ENCODE data around the gene RELB. TPM values are rescaled to one million over a fixed set of nuclear protein-coding genes. Genes with fewer than 3 reads are reported as not detected.
A peak's percentile ranks its signal among the peaks of the same experiment; 100 is the strongest.

The RELB gene
- total RNA-seq, 1 donor from 2014 or later = 28.3 TPM

- no peak for TF ChIP-seq CTCF (conservative IDR thresholded peaks at IDR 0.05; ENCODE audit: low read depth, low read length)
- no peak overlapping the region for H3K4me3 ChIP-seq (ENCODE audit: low read depth, low read length)
- DNase-seq (ENCODE audit: low read depth) = no peak
Measured at GRCh38 chr19:45009625-45010255, 8.5 kb downstream of the RELB start.

GRCh38 chr19:45010306-45010705 lies 9.0 kb downstream of the RELB start:
- TF ChIP-seq CTCF (conservative IDR thresholded peaks at IDR 0.05; ENCODE audit: low read depth, low read length) = no peak
- DNase-seq (ENCODE audit: low read depth) = no peak
- H3K4me3 ChIP-seq (ENCODE audit: low read depth, low read length) = no peak overlapping the region

GRCh38 chr19:45011959-45012358 lies 10.7 kb downstream of the RELB start:
- TF ChIP-seq CTCF (conservative IDR thresholded peaks at IDR 0.05; ENCODE audit: low read depth, low read length) = no peak
- H3K4me3 ChIP-seq (ENCODE audit: low read depth, low read length) = no peak overlapping the region
- no peak for DNase-seq (ENCODE audit: low read depth)

DNA sequence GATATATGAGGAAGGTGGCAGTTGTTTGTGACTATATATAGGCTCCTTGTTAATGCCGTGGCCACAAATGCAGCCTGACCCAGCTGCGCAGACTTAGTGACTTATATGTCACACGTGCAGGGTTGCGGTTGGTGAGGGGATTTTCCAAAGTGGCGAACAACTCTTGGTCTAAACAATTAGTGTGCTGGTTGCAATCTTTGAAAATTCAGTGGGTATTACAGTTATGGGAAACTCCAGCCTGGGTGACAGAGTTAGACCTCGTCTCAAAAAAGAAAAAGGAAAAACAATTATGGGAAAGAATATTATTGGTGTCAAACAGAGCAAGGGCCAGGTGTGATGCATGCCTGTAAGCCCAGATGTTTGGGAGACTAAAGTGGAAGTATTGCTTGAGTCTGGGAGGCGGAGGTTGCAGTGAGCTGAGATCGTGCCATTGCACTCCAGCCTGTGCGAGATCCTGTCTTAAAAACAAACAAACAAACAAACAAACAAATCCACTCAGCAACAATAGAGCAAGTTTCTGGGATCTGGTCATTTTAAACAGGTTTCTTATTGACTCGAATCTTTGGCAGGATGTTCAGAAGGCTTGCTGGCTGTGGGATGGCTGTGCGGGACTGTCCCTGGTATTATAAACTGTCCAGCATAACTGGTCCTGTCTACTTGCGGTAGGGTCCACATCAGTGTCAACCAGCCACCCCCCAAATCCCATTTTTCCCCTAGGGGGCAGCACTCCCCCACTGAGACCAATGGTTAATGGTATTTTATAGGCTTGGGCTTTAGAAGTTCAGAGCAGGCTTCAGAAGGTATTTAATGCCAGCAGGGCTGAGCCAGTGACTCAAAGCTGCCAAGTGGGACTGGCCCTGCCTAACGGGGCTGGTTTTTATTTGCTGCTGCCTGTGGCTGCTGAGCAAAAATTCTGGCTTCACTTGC lies 15.4 kb downstream of the RELB start:
- DNase-seq (ENCODE audit: low read depth) = no peak
- TF ChIP-seq CTCF (conservative IDR thresholded peaks at IDR 0.05; ENCODE audit: low read depth, low read length) = peak; percentile 80
- no peak overlapping the region for H3K4me3 ChIP-seq (ENCODE audit: low read depth, low read length)

GRCh38 chr19:45019187-45019586 lies 17.9 kb downstream of the RELB start:
- no peak for TF ChIP-seq CTCF (conservative IDR thresholded peaks at IDR 0.05; ENCODE audit: low read depth, low read length)
- no peak for DNase-seq (ENCODE audit: low read depth)
- H3K4me3 ChIP-seq (ENCODE audit: low read depth, low read length) = no peak overlapping the region

DNA sequence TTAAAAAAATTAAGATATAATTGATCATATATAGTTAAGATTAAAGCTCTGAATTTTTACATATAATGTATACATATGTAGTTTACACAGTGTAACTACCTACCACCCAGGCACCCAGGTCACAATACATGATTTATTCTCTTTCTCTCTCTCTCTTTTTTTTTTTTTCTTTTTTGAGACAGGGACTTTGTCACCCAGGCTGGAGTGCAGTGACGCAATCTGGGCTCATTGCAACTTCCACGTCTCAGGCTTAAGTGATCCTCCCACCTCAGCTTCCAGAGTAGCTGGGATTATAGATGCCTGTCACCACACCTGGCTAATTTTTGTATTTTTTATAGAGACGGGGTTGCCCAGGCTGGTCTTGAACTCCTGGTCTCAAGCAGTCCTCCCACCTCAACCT lies 18.8 kb downstream of the RELB start:
- H3K4me3 ChIP-seq (ENCODE audit: low read depth, low read length) = no peak overlapping the region
- DNase-seq (ENCODE audit: low read depth) = no peak
- no peak for TF ChIP-seq CTCF (conservative IDR thresholded peaks at IDR 0.05; ENCODE audit: low read depth, low read length)
